ENCODE measurements around the gene TMEM120B. TPM values are rescaled to one million over a fixed set of nuclear protein-coding genes. Genes with fewer than 3 reads are reported as not detected.
"Not testable (repeated sequence)": the region's sequence is repeated elsewhere in the genome, so short reads cannot be mapped to it uniquely, and the experiment has no call there.

The TMEM120B gene
- total and polyA plus RNA-seq, 4 donors: 3.9 to 17.7 (median 8.1) TPM

DNA sequence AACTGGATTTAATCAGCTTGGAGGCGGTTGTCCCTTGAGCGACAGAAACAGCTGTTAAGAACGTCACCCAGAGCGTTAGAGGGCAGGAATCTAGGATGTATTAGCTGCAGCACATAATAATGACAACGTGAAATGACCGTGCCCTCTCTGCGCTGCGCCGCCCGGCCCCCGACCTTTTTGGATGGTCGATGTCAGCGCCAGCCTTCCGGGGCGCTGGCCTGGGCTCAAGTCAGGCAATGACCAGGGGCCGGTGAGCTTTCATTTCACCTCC, 427 bp upstream of the TMEM120B start:
- ATAC-seq (ENCODE audit: insufficient read depth, low FRiP score) (peak; percentile 7), DNase-seq (peak; percentile 66 to 77 (median 68))
- Histone ChIP-seq H3K4me1 (ENCODE audit: control insufficient read depth in 5 of 5, insufficient read depth in 5 of 5, low read length in 5 of 5) (peaks cover 0 to 17% (median 8%) of the 10 kb centered on the region in 5 donors), H3K9me3 (ENCODE audit: control insufficient read depth in 4 of 4, insufficient read depth in 3 of 4, low read length in 3 of 4) (no peaks in the 10 kb centered on the region), H3K4me3 (peak overlapping the region; percentile 86), H3K27ac (ENCODE audit: low read depth in 1 of 2, low read length in 1 of 2) (peak overlapping the region; percentile 88 to 94), H3K36me3 (ENCODE audit: control insufficient read depth in 4 of 4, insufficient read depth in 4 of 4, low read length in 4 of 4) (no peaks in the 10 kb centered on the region), H3K9ac (ENCODE audit: insufficient read depth in 1 of 2, low read length in 2 of 2) (peak overlapping the region; percentile 65 to 91), H3K27me3 (ENCODE audit: control insufficient read depth in 3 of 3, insufficient read depth in 3 of 3, low read length in 2 of 3) (no peaks in the 10 kb centered on the region)
- WGBS, 2 donors: 0 to 1% methylated on average over 16 of the region's 16 CpGs
- TF ChIP-seq, protein P1, sequence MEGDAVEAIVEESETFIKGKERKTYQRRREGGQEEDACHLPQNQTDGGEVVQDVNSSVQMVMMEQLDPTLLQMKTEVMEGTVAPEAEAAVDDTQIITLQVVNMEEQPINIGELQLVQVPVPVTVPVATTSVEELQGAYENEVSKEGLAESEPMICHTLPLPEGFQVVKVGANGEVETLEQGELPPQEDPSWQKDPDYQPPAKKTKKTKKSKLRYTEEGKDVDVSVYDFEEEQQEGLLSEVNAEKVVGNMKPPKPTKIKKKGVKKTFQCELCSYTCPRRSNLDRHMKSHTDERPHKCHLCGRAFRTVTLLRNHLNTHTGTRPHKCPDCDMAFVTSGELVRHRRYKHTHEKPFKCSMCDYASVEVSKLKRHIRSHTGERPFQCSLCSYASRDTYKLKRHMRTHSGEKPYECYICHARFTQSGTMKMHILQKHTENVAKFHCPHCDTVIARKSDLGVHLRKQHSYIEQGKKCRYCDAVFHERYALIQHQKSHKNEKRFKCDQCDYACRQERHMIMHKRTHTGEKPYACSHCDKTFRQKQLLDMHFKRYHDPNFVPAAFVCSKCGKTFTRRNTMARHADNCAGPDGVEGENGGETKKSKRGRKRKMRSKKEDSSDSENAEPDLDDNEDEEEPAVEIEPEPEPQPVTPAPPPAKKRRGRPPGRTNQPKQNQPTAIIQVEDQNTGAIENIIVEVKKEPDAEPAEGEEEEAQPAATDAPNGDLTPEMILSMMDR (IDR thresholded peaks at IDR 0.05; ENCODE audit: control extremely low read depth, extremely low read depth): no peak

DNA sequence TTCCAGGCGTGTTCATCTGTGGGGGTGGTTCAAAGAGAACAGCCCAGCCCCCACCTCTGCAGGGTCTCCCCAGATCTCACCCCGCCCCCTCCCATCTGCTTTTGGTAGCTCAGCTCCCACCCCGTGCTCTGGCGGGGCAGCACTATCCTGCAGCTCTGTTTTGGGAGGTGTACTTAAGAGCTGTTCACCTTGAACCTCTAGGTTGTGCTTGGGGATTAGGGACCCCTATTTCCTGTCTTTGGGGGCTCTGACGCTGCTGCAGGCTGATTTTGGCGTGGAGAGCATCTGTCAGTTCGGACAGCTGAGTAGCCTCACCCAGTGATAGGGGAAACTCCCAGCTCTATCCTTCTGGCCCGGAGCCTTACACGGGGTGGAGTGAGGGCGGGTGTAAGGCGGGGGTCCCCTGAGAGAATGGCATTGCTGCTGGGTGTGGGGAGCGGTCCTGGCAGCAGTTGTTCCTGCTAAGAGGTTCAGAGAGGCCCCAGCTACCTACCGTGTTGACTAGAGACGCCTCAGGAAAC, 765 bp downstream of the TMEM120B start:
- TF ChIP-seq, protein P1 (IDR thresholded peaks at IDR 0.05; ENCODE audit: control extremely low read depth, extremely low read depth): no peak
- Histone ChIP-seq H3K9ac (ENCODE audit: insufficient read depth in 1 of 2, low read length in 2 of 2) (peak overlapping the region in 1 of 2 donors; percentile 46), H3K4me3 (peak overlapping the region; percentile 86), H3K36me3 (ENCODE audit: control insufficient read depth in 4 of 4, insufficient read depth in 4 of 4, low read length in 4 of 4) (no peaks in the 10 kb centered on the region), H3K4me1 (ENCODE audit: control insufficient read depth in 5 of 5, insufficient read depth in 5 of 5, low read length in 5 of 5) (peaks cover 0 to 17% (median 8%) of the 10 kb centered on the region in 5 donors), H3K27ac (ENCODE audit: low read depth in 1 of 2, low read length in 1 of 2) (peak overlapping the region; percentile 78 to 90), H3K9me3 (ENCODE audit: control insufficient read depth in 4 of 4, insufficient read depth in 3 of 4, low read length in 3 of 4) (no peaks in the 10 kb centered on the region), H3K27me3 (ENCODE audit: control insufficient read depth in 3 of 3, insufficient read depth in 3 of 3, low read length in 2 of 3) (no peaks in the 10 kb centered on the region)
- WGBS, 2 donors: 14 to 22% methylated on average over 14 of the region's 14 CpGs
- ATAC-seq (ENCODE audit: insufficient read depth, low FRiP score) (no peak), DNase-seq (peak; percentile 58 to 65 (median 62))

DNA sequence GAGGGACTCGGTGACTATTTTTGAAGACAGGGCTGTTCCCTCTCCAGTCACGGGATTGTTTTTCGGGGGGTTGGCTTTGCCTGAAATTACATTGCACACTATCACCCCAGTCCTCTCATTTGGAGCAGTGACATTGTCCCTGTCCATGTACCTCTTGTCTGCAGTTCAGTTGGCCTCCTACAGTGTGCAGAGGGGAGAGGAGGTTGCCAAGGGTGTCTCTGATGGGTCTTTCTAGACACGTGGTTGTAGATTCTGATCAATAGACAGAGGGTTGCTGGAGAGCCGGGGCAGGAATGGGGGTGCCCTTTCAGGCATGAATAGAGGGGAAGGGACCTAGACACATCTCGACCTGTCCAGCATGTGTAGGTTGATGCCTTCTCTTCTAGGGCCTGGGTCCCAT, 1.2 kb downstream of the TMEM120B start:
- no peak overlapping the region for H3K9ac ChIP-seq (ENCODE audit: insufficient read depth in 1 of 2, low read length in 2 of 2)
- H3K27me3 ChIP-seq (ENCODE audit: control insufficient read depth in 3 of 3, insufficient read depth in 3 of 3, low read length in 2 of 3): no peaks in the 10 kb centered on the region
- peaks cover 0 to 17% (median 8%) of the 10 kb centered on the region in 5 donors for H3K4me1 ChIP-seq (ENCODE audit: control insufficient read depth in 5 of 5, insufficient read depth in 5 of 5, low read length in 5 of 5)
- DNase-seq: peak in 1 of 3 donors; percentile 19
- WGBS, 2 donors: 42 to 71% methylated on average over 6 of the region's 6 CpGs
- H3K36me3 ChIP-seq (ENCODE audit: control insufficient read depth in 4 of 4, insufficient read depth in 4 of 4, low read length in 4 of 4): no peaks in the 10 kb centered on the region
- no peak for ATAC-seq (ENCODE audit: insufficient read depth, low FRiP score)
- peak overlapping the region; percentile 13 to 47 for H3K27ac ChIP-seq (ENCODE audit: low read depth in 1 of 2, low read length in 1 of 2)
- peaks cover 0 to 1% (median 0%) of the 10 kb centered on the region in 4 donors for H3K9me3 ChIP-seq (ENCODE audit: control insufficient read depth in 4 of 4, insufficient read depth in 3 of 4, low read length in 3 of 4)
- TF ChIP-seq, protein P1 (IDR thresholded peaks at IDR 0.05; ENCODE audit: control extremely low read depth, extremely low read depth): no peak
- H3K4me3 ChIP-seq: no peak overlapping the region

DNA sequence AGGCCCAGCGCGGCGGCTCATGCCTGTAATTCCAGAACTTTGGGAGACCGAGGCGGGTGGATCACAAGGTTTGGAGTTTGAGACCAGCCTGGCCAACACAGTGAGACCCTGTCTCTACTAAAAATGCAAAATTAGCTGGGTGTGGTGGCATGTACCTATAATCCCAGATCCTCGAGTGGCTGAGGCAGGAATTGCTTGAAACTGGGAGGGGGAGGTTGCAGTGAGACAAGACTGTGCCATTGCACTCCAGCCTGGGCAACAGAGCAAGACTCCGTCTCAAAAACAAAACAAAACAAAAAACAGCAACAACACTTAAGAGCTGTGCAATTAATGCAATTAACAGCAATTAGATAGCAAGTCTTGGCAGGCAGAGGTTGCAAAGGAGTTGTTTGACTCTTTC, 2.5 kb downstream of the TMEM120B start:
- not testable (repeated sequence) for H3K27ac ChIP-seq (ENCODE audit: low read depth in 1 of 2, low read length in 1 of 2); H3K9ac ChIP-seq (ENCODE audit: insufficient read depth in 1 of 2, low read length in 2 of 2)

More for the DNA sequence above, 2.5 kb downstream of the TMEM120B start:
- H3K4me3 ChIP-seq; ATAC-seq (ENCODE audit: insufficient read depth, low FRiP score); DNase-seq; H3K36me3 ChIP-seq (ENCODE audit: control insufficient read depth in 4 of 4, insufficient read depth in 4 of 4, low read length in 4 of 4); H3K9me3 ChIP-seq (ENCODE audit: control insufficient read depth in 4 of 4, insufficient read depth in 3 of 4, low read length in 3 of 4); H3K27me3 ChIP-seq (ENCODE audit: control insufficient read depth in 3 of 3, insufficient read depth in 3 of 3, low read length in 2 of 3): not testable (repeated sequence)
- 95 to 97% methylated on average over 7 of the region's 7 CpGs for WGBS, 2 donors
- peaks cover 0 to 17% (median 8%) of the 10 kb centered on the region in 5 donors for H3K4me1 ChIP-seq (ENCODE audit: control insufficient read depth in 5 of 5, insufficient read depth in 5 of 5, low read length in 5 of 5)
